WTC11 (cell line): ENCODE measurements around the gene MTA1. TPM values are rescaled to one million over a fixed set of nuclear protein-coding genes. Genes with fewer than 3 reads are reported as not detected.

ENCODE experiments used
- ATAC-seq: fragments of 200-7000 bp; cut with Tn5 transposase; 2 replicates; pipeline ENCODE4 v1.10.0; 2021; ENCODE audit warnings: mild to moderate bottlenecking, moderate library complexity
- CTCF ChIA-PET: fragments of 300-600 bp; sonication (Branson Sonifier 250); formaldehyde crosslinking; loops from one replicate; lab custom pipeline; 2021; ENCODE audit warnings: antibody characterized with exemption; lab: Charles Lee
- POLR2A ChIA-PET: fragments of 350-600 bp; sonication (Branson Sonifier 250); formaldehyde crosslinking; loops from one replicate; lab custom pipeline; 2021; ENCODE audit warnings: antibody characterized with exemption; lab: Charles Lee
- DNase-seq: peaks from one replicate; pipeline ENCODE4 v3.0.0; 2021; ENCODE audit warnings: low spot score
- H3K27ac Mint-ChIP-seq: 2 replicates; pipeline ENCODE4 v1.8.0; 2021; ENCODE audit warnings: mixed read lengths
- H3K27me3 Mint-ChIP-seq: 2 replicates; pipeline ENCODE4 v1.8.0; 2021; ENCODE audit warnings: low read depth, mild to moderate bottlenecking, moderate library complexity, mixed read lengths
- H3K36me3 Mint-ChIP-seq: 2 replicates; pipeline ENCODE4 v1.8.0; 2021; ENCODE audit warnings: mixed read lengths
- H3K4me1 Mint-ChIP-seq: 2 replicates; pipeline ENCODE4 v1.8.0; 2022; ENCODE audit warnings: mixed read lengths
- H3K4me3 Mint-ChIP-seq: 2 replicates; pipeline ENCODE4 v1.8.0; 2021; ENCODE audit warnings: mild to moderate bottlenecking, moderate library complexity, mixed read lengths
- H3K9me3 Mint-ChIP-seq: 2 replicates; pipeline ENCODE4 v1.8.0; 2021; ENCODE audit warnings: mixed read lengths
- ARID4B ChIP-seq: sonication (generic); formaldehyde crosslinking; IDR thresholded peaks from 2 replicates; pipeline ENCODE4 v1.8.0; 2023; ENCODE audit warnings: missing genetic modification reagents, mild to moderate bottlenecking, borderline replicate concordance
- ATF6 ChIP-seq: sonication (generic); formaldehyde crosslinking; IDR thresholded peaks from 2 replicates; pipeline ENCODE4 v1.8.1; 2023; ENCODE audit warnings: mild to moderate bottlenecking, missing genetic modification reagents
- CREM ChIP-seq: sonication (generic); formaldehyde crosslinking; IDR thresholded peaks from 2 replicates; pipeline ENCODE4 v1.8.1; 2022; ENCODE audit warnings: mild to moderate bottlenecking, missing genetic modification reagents, moderate library complexity
- E2F5 ChIP-seq: sonication (generic); formaldehyde crosslinking; IDR thresholded peaks from 2 replicates; pipeline ENCODE4 v1.8.1; 2022; ENCODE audit warnings: mild to moderate bottlenecking, moderate library complexity, missing genetic modification reagents
- ELF4 ChIP-seq: sonication (generic); formaldehyde crosslinking; IDR thresholded peaks from 2 replicates; pipeline ENCODE4 v1.8.1; 2022; ENCODE audit warnings: low read depth, mild to moderate bottlenecking, moderate library complexity, missing genetic modification reagents
- GTF2I ChIP-seq: fragments of 250-450 bp; sonication (Bioruptor Pico); conservative IDR thresholded peaks from 2 replicates; pipeline ENCODE4 v1.4.0; 2021; ENCODE audit warnings: mild to moderate bottlenecking
- HMGXB4 ChIP-seq: sonication (generic); formaldehyde crosslinking; IDR thresholded peaks from 2 replicates; pipeline ENCODE4 v1.8.1; 2023; ENCODE audit warnings: mild to moderate bottlenecking, moderate library complexity, missing genetic modification reagents
- JUN ChIP-seq: sonication (generic); formaldehyde crosslinking; IDR thresholded peaks from 2 replicates; pipeline ENCODE4 v1.8.0; 2023; ENCODE audit warnings: mild to moderate bottlenecking, missing genetic modification reagents
- PREB ChIP-seq: sonication (generic); formaldehyde crosslinking; IDR thresholded peaks from 2 replicates; pipeline ENCODE4 v1.8.1; 2022; ENCODE audit warnings: mild to moderate bottlenecking, missing genetic modification reagents, moderate library complexity, borderline replicate concordance
- SP1 ChIP-seq: sonication (generic); formaldehyde crosslinking; conservative IDR thresholded peaks from 2 replicates; pipeline ENCODE4 v1.8.1; 2022; ENCODE audit warnings: missing genetic modification reagents
- ZNF121 ChIP-seq: sonication (generic); formaldehyde crosslinking; IDR thresholded peaks from 2 replicates; pipeline ENCODE4 v1.8.0; 2023; ENCODE audit warnings: missing genetic modification reagents
- ZNF263 ChIP-seq: sonication (generic); formaldehyde crosslinking; IDR thresholded peaks from 2 replicates; pipeline ENCODE4 v1.8.1; 2022; ENCODE audit warnings: low read depth, mild to moderate bottlenecking, moderate library complexity, missing genetic modification reagents
- ZNF423 ChIP-seq: fragments of 250-450 bp; sonication (Bioruptor Pico); IDR thresholded peaks from 2 replicates; pipeline ENCODE4 v2.1.2; 2022; ENCODE audit warnings: mild to moderate bottlenecking, moderate library complexity
- total RNA-seq: library from RNA; stranded (reverse); gene quantifications from 3 replicates; pipeline ENCODE4 v1.2.3, GENCODE V29; 2021
- TF ChIP-seq, protein P1 (sequence below): sonication (generic); formaldehyde crosslinking; IDR thresholded peaks from 2 replicates; pipeline ENCODE4 v1.8.0; 2022; ENCODE audit warnings: mild to moderate bottlenecking, missing genetic modification reagents
- TF ChIP-seq, protein P2 (sequence below): fragments of 250-450 bp; sonication (Bioruptor Pico); IDR thresholded peaks from 2 replicates; pipeline ENCODE4 v2.1.2; 2022; ENCODE audit warnings: mild to moderate bottlenecking, moderate library complexity
- TF ChIP-seq, protein P3 (sequence below): fragments of 250-450 bp; sonication (Bioruptor Pico); IDR thresholded peaks from 2 replicates; pipeline ENCODE4 v1.9.0; 2021; ENCODE audit warnings: mild to moderate bottlenecking

MTA1 gene
- total RNA-seq, 1 experiment from 2014 or later, result 279 TPM

DNA sequence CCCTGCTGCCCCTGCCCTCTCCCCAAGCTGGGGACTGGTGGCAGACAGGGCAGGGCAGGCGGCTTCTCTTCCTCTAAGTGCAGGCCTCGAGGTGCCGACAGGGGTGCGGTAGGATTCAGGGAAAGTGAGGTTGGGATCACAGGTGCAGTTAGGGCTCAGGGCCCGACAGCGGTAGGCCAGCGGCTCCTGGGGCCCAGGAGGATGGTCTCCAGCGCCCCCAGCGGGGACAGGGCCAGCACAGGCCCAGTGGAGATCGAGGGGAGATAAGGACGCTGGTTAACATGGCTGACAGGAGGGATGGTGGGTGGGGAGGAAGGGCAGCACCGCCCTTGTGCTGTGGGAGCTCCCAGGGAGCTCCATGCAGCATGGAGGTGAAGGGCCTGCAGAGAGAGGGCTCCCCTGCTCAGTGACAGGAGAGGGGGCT lies 66.1 kb downstream of the MTA1 start (continued):
- TF ChIP-seq, protein P1, sequence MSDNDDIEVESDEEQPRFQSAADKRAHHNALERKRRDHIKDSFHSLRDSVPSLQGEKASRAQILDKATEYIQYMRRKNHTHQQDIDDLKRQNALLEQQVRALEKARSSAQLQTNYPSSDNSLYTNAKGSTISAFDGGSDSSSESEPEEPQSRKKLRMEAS (CRISPR knock-in tag), result peak; percentile 67; the same call in 1 of the 2 replicates
- TF ChIP-seq SP1 (CRISPR knock-in tag), result no peak
- TF ChIP-seq, protein P2, sequence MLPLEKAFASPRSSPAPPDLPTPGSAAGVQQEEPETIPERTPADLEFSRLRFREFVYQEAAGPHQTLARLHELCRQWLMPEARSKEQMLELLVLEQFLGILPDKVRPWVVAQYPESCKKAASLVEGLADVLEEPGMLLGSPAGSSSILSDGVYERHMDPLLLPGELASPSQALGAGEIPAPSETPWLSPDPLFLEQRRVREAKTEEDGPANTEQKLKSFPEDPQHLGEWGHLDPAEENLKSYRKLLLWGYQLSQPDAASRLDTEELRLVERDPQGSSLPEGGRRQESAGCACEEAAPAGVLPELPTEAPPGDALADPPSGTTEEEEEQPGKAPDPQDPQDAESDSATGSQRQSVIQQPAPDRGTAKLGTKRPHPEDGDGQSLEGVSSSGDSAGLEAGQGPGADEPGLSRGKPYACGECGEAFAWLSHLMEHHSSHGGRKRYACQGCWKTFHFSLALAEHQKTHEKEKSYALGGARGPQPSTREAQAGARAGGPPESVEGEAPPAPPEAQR, result no peak
- no peak for TF ChIP-seq ZNF423 (CRISPR knock-in tag)
- peak; percentile 46; the same call in 1 of the 2 replicates for TF ChIP-seq HMGXB4 (CRISPR knock-in tag)
- no peak for TF ChIP-seq CREM
- no peak for TF ChIP-seq ZNF263 (CRISPR knock-in tag)

DNA sequence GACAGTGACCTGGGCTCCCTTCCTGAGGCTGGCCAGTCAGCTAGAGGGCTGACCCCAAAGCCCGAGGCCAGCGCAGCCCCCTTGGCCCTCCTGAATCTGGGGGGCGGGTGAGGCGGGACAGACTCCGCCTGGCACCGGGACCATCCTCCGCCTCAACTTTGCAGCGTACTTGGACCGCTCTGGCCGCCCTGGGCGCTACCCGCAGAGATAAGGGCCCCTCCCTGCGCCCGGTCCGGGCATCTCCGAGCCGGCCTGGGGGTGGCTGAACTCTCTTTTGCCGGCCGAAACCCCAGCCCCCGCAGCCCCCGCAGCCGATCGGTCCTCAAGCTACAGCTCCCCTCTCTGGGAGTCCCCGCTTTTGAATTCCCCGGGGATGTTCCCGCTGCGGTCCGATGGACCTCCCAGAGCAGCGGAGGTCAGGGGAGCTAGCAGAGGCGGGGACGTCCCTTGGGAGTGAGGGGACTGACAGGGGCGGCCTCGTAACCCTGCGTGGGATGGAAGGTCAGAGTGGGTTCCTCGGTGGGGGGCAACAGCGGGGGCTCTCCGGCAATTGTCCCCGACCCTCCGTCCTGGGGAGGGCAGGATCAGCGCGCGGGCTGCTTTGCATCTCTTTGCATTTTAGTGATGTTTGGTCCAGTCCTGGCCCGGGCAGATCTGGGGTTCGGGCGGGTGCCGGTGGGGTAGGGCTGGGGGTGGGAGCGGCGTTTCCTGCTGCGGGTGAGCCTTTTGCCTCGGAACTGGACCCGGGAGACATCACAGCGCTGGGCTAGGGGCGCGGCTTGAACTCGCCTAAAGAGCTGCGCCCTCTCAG lies 66.7 kb downstream of the MTA1 start, which contains the start of gene CRIP1:
TSS of gene CRIP1 (plus strand) at position 724 of the 811 bp plus-strand sequence. CDS start 374 bp downstream, outside the sequence.
- POLR2A ChIA-PET, result interaction anchor here (0.5 kb wide), 1 partner anchor 178 kb away, joined by 4 read pairs; no protein-coding TSS in a partner anchor
- CTCF ChIA-PET, result interaction anchor here (0.6 to 1.9 kb wide), 15 partner anchors 10 to 416 kb away, joined by 3 to 14 read pairs (median 4); partner anchors contain the start of gene BTBD6
- ATAC-seq, result no peak
- Mint-ChIP-seq H3K4me3 (peak within 1 kb of the TSS; percentile 53), H3K27ac (no peak within 1 kb of the TSS), H3K36me3 (no peaks in the 10 kb centered on the region), H3K4me1 (peaks cover 12% of the 10 kb centered on the region), H3K9me3 (no peaks in the 10 kb centered on the region), H3K27me3 (peaks cover 72% of the 10 kb centered on the region)
- DNase-seq, result no peak
- no peak for TF ChIP-seq CREM
- TF ChIP-seq, protein P3, sequence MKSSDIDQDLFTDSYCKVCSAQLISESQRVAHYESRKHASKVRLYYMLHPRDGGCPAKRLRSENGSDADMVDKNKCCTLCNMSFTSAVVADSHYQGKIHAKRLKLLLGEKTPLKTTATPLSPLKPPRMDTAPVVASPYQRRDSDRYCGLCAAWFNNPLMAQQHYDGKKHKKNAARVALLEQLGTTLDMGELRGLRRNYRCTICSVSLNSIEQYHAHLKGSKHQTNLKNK (CRISPR knock-in tag), result no peak
- no peak for TF ChIP-seq ATF6 (CRISPR knock-in tag)
- no peak for TF ChIP-seq PREB (CRISPR knock-in tag)
- TF ChIP-seq ELF4, result no peak
- no peak for TF ChIP-seq GTF2I (CRISPR knock-in tag)
- TF ChIP-seq JUN (CRISPR knock-in tag), result no peak

- CTCF ChIA-PET, result interaction anchor here (0.6 to 1.9 kb wide), 8 partner anchors 14 to 297 kb away, joined by 3 to 14 read pairs (median 4); partner anchors contain the start of gene BTBD6
- H3K36me3 Mint-ChIP-seq, result no peaks in the 10 kb centered on the region
- ATAC-seq (no peak), DNase-seq (peak; percentile 58)
- 0 out of 2 replicates have a peak, but pooled peaks have one; percentile 26 for TF ChIP-seq ELF4
- 0 out of 2 replicates have a peak, but pooled peaks have one; percentile 52 for TF ChIP-seq E2F5
- TF ChIP-seq ARID4B, result 0 out of 2 replicates have a peak, but pooled peaks have one; percentile 31
- TF ChIP-seq ZNF121 (CRISPR knock-in tag), result no peak
- H3K9me3 Mint-ChIP-seq, result no peaks in the 10 kb centered on the region
- peak overlapping the region; percentile 53 for H3K4me3 Mint-ChIP-seq
- no peak overlapping the region for H3K27ac Mint-ChIP-seq
- H3K27me3 Mint-ChIP-seq, result peaks cover 67% of the 10 kb centered on the region
- POLR2A ChIA-PET, result interaction anchor here (0.5 kb wide), 1 partner anchor 179 kb away, joined by 4 read pairs; no protein-coding TSS in a partner anchor
- H3K4me1 Mint-ChIP-seq, result peaks cover 9% of the 10 kb centered on the region
Measured at GRCh38 chr14:105486974-105487448, 67.4 kb downstream of the MTA1 start.
